ENCODE measurements around the gene VAMP2. TPM values are rescaled to one million over a fixed set of nuclear protein-coding genes. Genes with fewer than 3 reads are reported as not detected.

Gene VAMP2
- total RNA-seq, 1 experiment from 2014 or later: 4.6 TPM

Other genes starting within 250 kb of the VAMP2 start
- 6.9 and 14.2 TPM in 2 replicates for gene RNF227, start 246.7 kb downstream of the VAMP2 start, total RNA-seq (2014; rRNA removed)
- 0.32 and 0.46 TPM in 2 replicates for gene KCNAB3, start 233.1 kb downstream of the VAMP2 start, total RNA-seq (2014; rRNA removed)
- gene TRAPPC1, start 231.0 kb downstream of the VAMP2 start, total RNA-seq (2014; rRNA removed): 54.2 and 58.2 TPM in 2 replicates
- gene CNTROB, start 230.7 kb downstream of the VAMP2 start, total RNA-seq (2014; rRNA removed): 35.7 and 36.5 TPM in 2 replicates
- not detected in 2 replicates for gene GUCY2D, start 160.3 kb downstream of the VAMP2 start, total RNA-seq (2014; rRNA removed)
- gene ALOX15B, start 123.9 kb downstream of the VAMP2 start, total RNA-seq (2014; rRNA removed): 0.17 and 0.58 TPM in 2 replicates
- gene ALOX12B, start 75.2 kb downstream of the VAMP2 start, total RNA-seq (2014; rRNA removed): 0.06 TPM in 1 of 2 replicates, not detected in the other
- gene ALOXE3, start 44.4 kb downstream of the VAMP2 start, total RNA-seq (2014; rRNA removed): not detected in 2 replicates
- 0.06 and 0.34 TPM in 2 replicates for gene HES7, start 38.8 kb downstream of the VAMP2 start, total RNA-seq (2014; rRNA removed)
- gene PER1, start 10.5 kb downstream of the VAMP2 start, total RNA-seq (2014; rRNA removed): 12.6 and 18.2 TPM in 2 replicates
- 40.0 and 45.3 TPM in 2 replicates for gene TMEM107, start 13.4 kb upstream of the VAMP2 start, total RNA-seq (2014; rRNA removed)
- gene BORCS6, start 27.2 kb upstream of the VAMP2 start, total RNA-seq (2014; rRNA removed): 6.9 and 7.4 TPM in 2 replicates
- gene AURKB, start 47.6 kb upstream of the VAMP2 start, total RNA-seq (2014; rRNA removed): 81.3 and 93.4 TPM in 2 replicates
- 1.5 and 2.7 TPM in 2 replicates for gene CTC1, start 85.1 kb upstream of the VAMP2 start, total RNA-seq (2014; rRNA removed)
- 34.7 and 44.2 TPM in 2 replicates for gene PFAS, start 86.3 kb upstream of the VAMP2 start, total RNA-seq (2014; rRNA removed)
- gene RANGRF, start 125.7 kb upstream of the VAMP2 start, total RNA-seq (2014; rRNA removed): 15.3 and 17.9 TPM in 2 replicates
- gene SLC25A35, start 132.5 kb upstream of the VAMP2 start, total RNA-seq (2014; rRNA removed): 1.1 and 1.3 TPM in 2 replicates
- gene ARHGEF15, start 147.3 kb upstream of the VAMP2 start, total RNA-seq (2014; rRNA removed): not detected in 2 replicates
- not detected in 2 replicates for gene ODF4, start 176.9 kb upstream of the VAMP2 start, total RNA-seq (2014; rRNA removed)
- 2,622 and 3,054 TPM in 2 replicates for gene RPL26, start 220.2 kb upstream of the VAMP2 start, total RNA-seq (2014; rRNA removed)
- not detected in 2 replicates for gene RNF222, start 234.9 kb upstream of the VAMP2 start, total RNA-seq (2014; rRNA removed)